HepG2 (cell line): ENCODE measurements around the gene PROP1. TPM values are rescaled to one million over a fixed set of nuclear protein-coding genes. Genes with fewer than 3 reads are reported as not detected.

Source experiments
- ATAC-seq: fragments of 200-7000 bp; cut with Tn5 transposase; 3 replicates; pipeline ENCODE4 v1.9.1; 2020; ENCODE audit warnings: mild to moderate bottlenecking, moderate library complexity
- BruUV-seq: library from RNA; stranded (reverse); fragments of 400-500 nt; replicated peaks from 2 replicates; lab custom pipeline; 2021; lab: Mats Ljungman, UMichigan
- CTCF ChIA-PET: fragments of 300-600 bp; formaldehyde crosslinking; extraction: SDS; loops from one replicate; lab custom pipeline; 2021; ENCODE audit warnings: low total read pairs, inconsistent platforms, low intra/inter-chr PET ratio; lab: Yijun Ruan, JAX
- POLR2A ChIA-PET: fragments of 350-600 bp; sonication (Branson Sonifier 250); formaldehyde crosslinking; loops from one replicate; lab custom pipeline; 2020; ENCODE audit warnings: antibody characterized with exemption, inconsistent platforms; lab: Yijun Ruan, JAX
- DNase-seq: peaks from one replicate; pipeline ENCODE4 v3.0.0-alpha.2; 2015; ENCODE audit warnings: low spot score
- FAIRE-seq: peaks from 3 replicates; lab custom pipeline; 2011; peaks lifted over from hg19 to GRCh38; lab: Jason Lieb, UNC
- H2AFZ ChIP-seq: one replicate; pipeline ENCODE4 v1.6.1; 2011; ENCODE audit warnings: low read length, inconsistent platforms
- H3K27ac ChIP-seq: fragments of 300-600 bp; 3 replicates; pipeline ENCODE4 v1.8.0; 2011; ENCODE audit warnings: mixed run types, mild to moderate bottlenecking, mixed read lengths, low read length, inconsistent platforms; ENCODE audit not compliant: insufficient read depth; ENCODE audit errors: extremely low read length
- H3K27me3 ChIP-seq, 2 experiments: fragments of 200-600 bp in 1 of 2; 2 replicates in 1 of 2; 3 replicates in 1 of 2; pipeline versions ENCODE4 v1.6.0 to v1.8.0; 2011; ENCODE audit warnings: low read length in 2 of 2, mild to moderate bottlenecking in 2 of 2, moderate library complexity in 2 of 2, inconsistent platforms in 1 of 2; ENCODE audit not compliant: insufficient read depth in 2 of 2, control insufficient read depth in 1 of 2
- H3K36me3 ChIP-seq, 2 experiments: fragments of 200-600 bp in 1 of 2; replicated peaks in 1 of 2; 2 replicates in 1 of 2; 3 replicates in 1 of 2; pipeline versions ENCODE4 v1.5.1 to v1.8.0; 2011; ENCODE audit warnings: low read length in 2 of 2, inconsistent platforms in 1 of 2; ENCODE audit not compliant: insufficient read depth in 2 of 2, control insufficient read depth in 1 of 2
- H3K4me1 ChIP-seq: 2 replicates; pipeline ENCODE4 v1.5.1; 2012; ENCODE audit warnings: low read length, inconsistent platforms; ENCODE audit not compliant: insufficient read depth
- H3K4me2 ChIP-seq: 2 replicates; pipeline ENCODE4 v1.6.0; 2011; ENCODE audit warnings: low read depth, low read length, inconsistent platforms
- H3K4me3 ChIP-seq, 3 experiments: fragments of 200-600 bp in 1 of 3; sonication (generic), shearing (Covaris generic) in 1 of 3; replicated peaks in 1 of 3; 2 replicates each; pipeline ENCODE4 v1.5.1; 2011 to 2016; ENCODE audit warnings: low read length in 3 of 3, inconsistent platforms in 2 of 3, low read depth in 2 of 3, mild to moderate bottlenecking in 2 of 3, control low read depth in 1 of 3, mixed read lengths in 1 of 3; ENCODE audit not compliant: insufficient read depth in 1 of 3
- H3K79me2 ChIP-seq: one replicate; pipeline ENCODE4 v1.6.1; 2011; ENCODE audit warnings: low read length, inconsistent platforms; ENCODE audit not compliant: insufficient read depth
- H3K9ac ChIP-seq: 2 replicates; pipeline ENCODE4 v1.6.0; 2011; ENCODE audit warnings: mild to moderate bottlenecking, low read depth, low read length, inconsistent platforms; ENCODE audit not compliant: insufficient read depth
- H3K9me3 ChIP-seq: 2 replicates; pipeline ENCODE4 v1.5.1; 2012; ENCODE audit warnings: mild to moderate bottlenecking, low read length
- H4K20me1 ChIP-seq: 2 replicates; pipeline ENCODE4 v1.6.0; 2011; ENCODE audit warnings: inconsistent platforms, mild to moderate bottlenecking, low read length, moderate library complexity; ENCODE audit not compliant: insufficient read depth
- ATF1 ChIP-seq: IDR thresholded peaks from 2 replicates; pipeline ENCODE4 v1.6.1; 2016; ENCODE audit warnings: mild to moderate bottlenecking, control low read depth
- CTCF ChIP-seq: sonication (generic); formaldehyde crosslinking; IDR thresholded peaks from 2 replicates; pipeline ENCODE4 v1.5.0; 2020; ENCODE audit warnings: mild to moderate bottlenecking, missing genetic modification reagents, moderate library complexity
- EZH2 ChIP-seq: conservative IDR thresholded peaks from 2 replicates; pipeline ENCODE4 v1.6.1; 2012; ENCODE audit warnings: mild to moderate bottlenecking, low read depth, low read length, moderate library complexity
- STAG1 ChIP-seq: sonication (generic); formaldehyde crosslinking; IDR thresholded peaks from 2 replicates; pipeline ENCODE4 v1.4.0; 2020; ENCODE audit warnings: missing genetic modification reagents
- U2AF2 ChIP-seq: fragments of 200-400 bp; formaldehyde crosslinking; IDR thresholded peaks from 2 replicates; pipeline ENCODE4 v1.6.1; 2017; ENCODE audit warnings: low read depth, mild to moderate bottlenecking, low read length
- ZMAT3 ChIP-seq: sonication (generic); formaldehyde crosslinking; conservative IDR thresholded peaks from 2 replicates; pipeline ENCODE4 v1.7.0; 2021; ENCODE audit warnings: missing genetic modification reagents
- ZNF589 ChIP-seq: sonication (generic); formaldehyde crosslinking; conservative IDR thresholded peaks from 2 replicates; pipeline ENCODE4 v1.8.0; 2022; ENCODE audit warnings: mild to moderate bottlenecking, moderate library complexity, missing genetic modification reagents
- ZNF644 ChIP-seq: IDR thresholded peaks from 2 replicates; pipeline ENCODE4 v1.6.1; 2016; ENCODE audit warnings: low read depth
- ZSCAN5A ChIP-seq: sonication (generic); formaldehyde crosslinking; IDR thresholded peaks from 2 replicates; pipeline ENCODE4 v1.8.0; 2022; ENCODE audit warnings: mild to moderate bottlenecking, missing genetic modification reagents, borderline replicate concordance
- WGBS: methylation state at CpG from one replicate; pipeline ENCODE4 v1.1.6; 2017; ENCODE audit warnings: low lambda C conversion rate; 5-methylcytosine and 5-hydroxymethylcytosine counted together
- in situ Hi-C: cut with HindIII; loops from 2 replicates; pipeline ENCODE4 v1.10.0; 2017; ENCODE audit warnings: low pct_unique_long_range_greater_than_20kb; ENCODE audit not compliant: extremely low pct_ligation_motif_present
- intact Hi-C: fragments of 100-400 bp; cut with micrococcal nuclease; formaldehyde crosslinking; loops from one replicate; pipeline ENCODE4 v1.10.0; 2022; ENCODE audit not compliant: unreplicated experiment
- polyA plus RNA-seq, 8 experiments: library from polyadenylated mRNA; depleted of rRNA in 3 of 8; stranded (reverse) in 7 of 8; unstranded in 1 of 8; fragments of >200 nt; fragmentation: Illumina TruSeq in 4 of 8; extraction: Trizol in 4 of 8; gene quantifications; 2 replicates each; pipeline versions ENCODE4 v1.2.1 to v1.2.3, GENCODE V29; 2011 to 2016; ENCODE audit warnings: low read depth in 4 of 8, missing spikeins in 1 of 8, mixed read lengths in 1 of 8; ENCODE audit not compliant: insufficient read depth in 1 of 8
- total RNA-seq, 5 experiments: library from RNA; depleted of rRNA; stranded (reverse); fragments of >200 nt; fragmentation: Illumina TruSeq; extraction: Trizol; gene quantifications; 2 replicates each; pipeline ENCODE4 v1.2.3, GENCODE V29; 2016; ENCODE audit warnings: low read depth in 1 of 5
- TF ChIP-seq, protein P1 (sequence below): sonication (generic); formaldehyde crosslinking; IDR thresholded peaks from 2 replicates; pipeline ENCODE4 v1.5.1; 2020; ENCODE audit warnings: mild to moderate bottlenecking, missing genetic modification reagents
- TF ChIP-seq, protein P2 (sequence below): sonication (generic); formaldehyde crosslinking; IDR thresholded peaks from 2 replicates; pipeline ENCODE4 v1.5.1; 2020; ENCODE audit warnings: mild to moderate bottlenecking, missing genetic modification reagents, moderate library complexity

Gene PROP1
- total and polyA plus RNA-seq, 2 of the 13 experiments (the other 11 are each of a cell fraction or from before 2014, with no cell fraction given) = not detected

DNA sequence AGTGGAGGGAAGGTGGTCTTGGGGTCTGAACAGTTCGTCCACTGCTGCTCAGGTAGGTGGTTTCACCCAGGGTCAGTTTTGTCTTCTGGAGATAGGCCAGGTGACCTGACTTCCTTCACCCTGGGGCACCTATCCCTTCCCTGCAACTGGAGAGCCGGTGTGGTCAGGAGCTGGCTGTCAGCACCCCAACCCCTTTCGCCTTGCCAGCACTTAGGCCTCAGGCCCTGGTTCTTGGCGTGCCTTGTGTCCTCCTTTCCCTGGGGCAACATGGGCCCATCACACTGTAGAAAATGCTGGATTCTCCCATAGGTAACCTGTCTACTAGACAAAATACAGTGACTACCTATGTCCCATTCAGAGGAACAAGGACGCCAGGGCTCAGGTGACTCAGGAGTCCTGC is 13.1 kb downstream of the PROP1 start (continued):
- TF ChIP-seq ZSCAN5A (CRISPR knock-in tag) (no peak), ZNF589 (no peak), ZMAT3 (no peak), ATF1 (CRISPR knock-in tag) (no peak)
- TF ChIP-seq, protein P1, sequence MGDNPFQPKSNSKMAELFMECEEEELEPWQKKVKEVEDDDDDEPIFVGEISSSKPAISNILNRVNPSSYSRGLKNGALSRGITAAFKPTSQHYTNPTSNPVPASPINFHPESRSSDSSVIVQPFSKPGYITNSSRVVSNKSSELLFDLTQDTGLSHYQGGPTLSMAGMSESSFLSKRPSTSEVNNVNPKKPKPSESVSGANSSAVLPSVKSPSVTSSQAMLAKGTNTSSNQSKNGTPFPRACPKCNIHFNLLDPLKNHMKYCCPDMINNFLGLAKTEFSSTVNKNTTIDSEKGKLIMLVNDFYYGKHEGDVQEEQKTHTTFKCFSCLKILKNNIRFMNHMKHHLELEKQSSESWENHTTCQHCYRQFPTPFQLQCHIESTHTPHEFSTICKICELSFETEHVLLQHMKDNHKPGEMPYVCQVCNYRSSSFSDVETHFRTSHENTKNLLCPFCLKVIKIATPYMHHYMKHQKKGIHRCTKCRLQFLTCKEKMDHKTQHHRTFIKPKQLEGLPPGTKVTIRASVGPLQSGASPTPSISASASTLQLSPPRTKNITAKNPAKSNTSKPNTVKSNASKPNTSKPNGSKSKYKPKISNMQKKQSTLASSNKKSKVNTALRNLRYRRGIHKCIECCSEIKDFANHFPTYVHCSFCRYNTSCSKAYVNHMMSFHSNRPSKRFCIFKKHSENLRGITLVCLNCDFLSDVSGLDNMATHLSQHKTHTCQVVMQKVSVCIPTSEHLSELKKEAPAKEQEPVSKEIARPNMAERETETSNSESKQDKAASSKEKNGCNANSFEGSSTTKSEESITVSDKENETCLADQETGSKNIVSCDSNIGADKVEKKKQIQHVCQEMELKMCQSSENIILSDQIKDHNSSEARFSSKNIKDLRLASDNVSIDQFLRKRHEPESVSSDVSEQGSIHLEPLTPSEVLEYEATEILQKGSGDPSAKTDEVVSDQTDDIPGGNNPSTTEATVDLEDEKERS (CRISPR knock-in tag) = no peak

- ATAC-seq (peak; percentile 71), DNase-seq (peak; percentile 7), FAIRE-seq (no peak)
- Histone ChIP-seq H2AFZ (no peak overlapping the region), H3K9ac (no peak overlapping the region), H3K4me2 (no peak overlapping the region), H3K4me1 (no peaks in the 10 kb centered on the region), H3K4me3 (no peak overlapping the region), H4K20me1 (no peaks in the 10 kb centered on the region; the same call in 1 of the 2 replicates), H3K36me3 (no peaks in the 10 kb centered on the region), H3K9me3 (no peaks in the 10 kb centered on the region), H3K79me2 (no peaks in the 10 kb centered on the region), H3K27ac (no peak overlapping the region), H3K27me3 (peaks cover 5 to 47% of the 10 kb centered on the region in 2 experiments; a peak in 4 of 5 replicates)
- intact Hi-C loops = no loop called here
- CTCF ChIA-PET = no interaction called here
- 12% methylated on average over 10 of the region's 17 CpGs for WGBS
- no TSS peak for BruUV-seq
- TF ChIP-seq STAG1 (CRISPR knock-in tag) (peak; percentile 69), ZNF644 (CRISPR knock-in tag) (no peak), EZH2 (0 out of 2 replicates have a peak, but pooled peaks have one; percentile 47), U2AF2 (no peak), CTCF (CRISPR knock-in tag) (peak; percentile 57)
- TF ChIP-seq, protein P2, sequence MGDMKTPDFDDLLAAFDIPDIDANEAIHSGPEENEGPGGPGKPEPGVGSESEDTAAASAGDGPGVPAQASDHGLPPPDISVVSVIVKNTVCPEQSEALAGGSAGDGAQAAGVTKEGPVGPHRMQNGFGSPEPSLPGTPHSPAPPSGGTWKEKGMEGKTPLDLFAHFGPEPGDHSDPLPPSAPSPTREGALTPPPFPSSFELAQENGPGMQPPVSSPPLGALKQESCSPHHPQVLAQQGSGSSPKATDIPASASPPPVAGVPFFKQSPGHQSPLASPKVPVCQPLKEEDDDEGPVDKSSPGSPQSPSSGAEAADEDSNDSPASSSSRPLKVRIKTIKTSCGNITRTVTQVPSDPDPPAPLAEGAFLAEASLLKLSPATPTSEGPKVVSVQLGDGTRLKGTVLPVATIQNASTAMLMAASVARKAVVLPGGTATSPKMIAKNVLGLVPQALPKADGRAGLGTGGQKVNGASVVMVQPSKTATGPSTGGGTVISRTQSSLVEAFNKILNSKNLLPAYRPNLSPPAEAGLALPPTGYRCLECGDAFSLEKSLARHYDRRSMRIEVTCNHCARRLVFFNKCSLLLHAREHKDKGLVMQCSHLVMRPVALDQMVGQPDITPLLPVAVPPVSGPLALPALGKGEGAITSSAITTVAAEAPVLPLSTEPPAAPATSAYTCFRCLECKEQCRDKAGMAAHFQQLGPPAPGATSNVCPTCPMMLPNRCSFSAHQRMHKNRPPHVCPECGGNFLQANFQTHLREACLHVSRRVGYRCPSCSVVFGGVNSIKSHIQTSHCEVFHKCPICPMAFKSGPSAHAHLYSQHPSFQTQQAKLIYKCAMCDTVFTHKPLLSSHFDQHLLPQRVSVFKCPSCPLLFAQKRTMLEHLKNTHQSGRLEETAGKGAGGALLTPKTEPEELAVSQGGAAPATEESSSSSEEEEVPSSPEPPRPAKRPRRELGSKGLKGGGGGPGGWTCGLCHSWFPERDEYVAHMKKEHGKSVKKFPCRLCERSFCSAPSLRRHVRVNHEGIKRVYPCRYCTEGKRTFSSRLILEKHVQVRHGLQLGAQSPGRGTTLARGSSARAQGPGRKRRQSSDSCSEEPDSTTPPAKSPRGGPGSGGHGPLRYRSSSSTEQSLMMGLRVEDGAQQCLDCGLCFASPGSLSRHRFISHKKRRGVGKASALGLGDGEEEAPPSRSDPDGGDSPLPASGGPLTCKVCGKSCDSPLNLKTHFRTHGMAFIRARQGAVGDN (CRISPR knock-in tag) = 0 out of 2 replicates have a peak, but pooled peaks have one; percentile 8
- POLR2A ChIA-PET = no interaction called here
- in situ Hi-C loops = loop anchor here (10.0 kb wide), 1 partner anchor 83 kb away; no protein-coding TSS in a partner anchor
Observed at GRCh38 chr5:177982072-177982727, 13.8 kb downstream of the PROP1 start.
